Lower lobe of right lung (tissue), 2 donors: ENCODE data around the gene PIK3AP1. TPM values are rescaled to one million over a fixed set of nuclear protein-coding genes. Genes with fewer than 3 reads are reported as not detected.

Source experiments
- ATAC-seq, 2 donors: fragments of 200-7000 bp; cut with Tn5 transposase; one replicate each; pipeline ENCODE4 v1.9.1; 2020 to 2022; ENCODE audit warnings: mild to moderate bottlenecking in 2 of 2, moderate library complexity in 2 of 2
- DNase-seq: peaks from one replicate; pipeline ENCODE4 v3.0.0-alpha.2; 2020
- H3K27ac ChIP-seq: fragments of 200-600 bp; one replicate; pipeline ENCODE4 v1.8.0; 2022
- H3K27me3 ChIP-seq: fragments of 200-600 bp; one replicate; pipeline ENCODE4 v1.8.0; 2022; ENCODE audit warnings: low read depth
- H3K36me3 ChIP-seq: fragments of 200-600 bp; one replicate; pipeline ENCODE4 v1.8.0; 2022; ENCODE audit warnings: mild to moderate bottlenecking
- H3K4me1 ChIP-seq: fragments of 200-600 bp; one replicate; pipeline ENCODE4 v1.8.0; 2022
- H3K4me3 ChIP-seq: fragments of 200-600 bp; one replicate; pipeline ENCODE4 v1.8.0; 2022; ENCODE audit warnings: mild to moderate bottlenecking
- H3K9me3 ChIP-seq: fragments of 200-600 bp; one replicate; pipeline ENCODE4 v1.8.0; 2022
- intact Hi-C: fragments of 100-400 bp; cut with DNase I; formaldehyde crosslinking; loops from one replicate; pipeline ENCODE4 v1.11.0; 2022
- total RNA-seq: library from RNA; stranded (reverse); fragmentation: NEBNext Ultra II Directional; extraction: Animal tissue kit (Norgen Biotek cat#: 25700); gene quantifications from one replicate; pipeline ENCODE4 v1.2.1, GENCODE V29; 2021
- TF ChIP-seq, protein P1 (sequence below): fragments of 200-600 bp; IDR thresholded peaks from one replicate; pipeline ENCODE4 v1.8.0; 2022; ENCODE audit warnings: antibody characterized with exemption, mild to moderate bottlenecking
- donor health status: DM: no; HTN: yes; CAD: no; lungs with severe emphysema.

The PIK3AP1 gene
- total RNA-seq, 1 donor from 2014 or later: 71.6 TPM

DNA sequence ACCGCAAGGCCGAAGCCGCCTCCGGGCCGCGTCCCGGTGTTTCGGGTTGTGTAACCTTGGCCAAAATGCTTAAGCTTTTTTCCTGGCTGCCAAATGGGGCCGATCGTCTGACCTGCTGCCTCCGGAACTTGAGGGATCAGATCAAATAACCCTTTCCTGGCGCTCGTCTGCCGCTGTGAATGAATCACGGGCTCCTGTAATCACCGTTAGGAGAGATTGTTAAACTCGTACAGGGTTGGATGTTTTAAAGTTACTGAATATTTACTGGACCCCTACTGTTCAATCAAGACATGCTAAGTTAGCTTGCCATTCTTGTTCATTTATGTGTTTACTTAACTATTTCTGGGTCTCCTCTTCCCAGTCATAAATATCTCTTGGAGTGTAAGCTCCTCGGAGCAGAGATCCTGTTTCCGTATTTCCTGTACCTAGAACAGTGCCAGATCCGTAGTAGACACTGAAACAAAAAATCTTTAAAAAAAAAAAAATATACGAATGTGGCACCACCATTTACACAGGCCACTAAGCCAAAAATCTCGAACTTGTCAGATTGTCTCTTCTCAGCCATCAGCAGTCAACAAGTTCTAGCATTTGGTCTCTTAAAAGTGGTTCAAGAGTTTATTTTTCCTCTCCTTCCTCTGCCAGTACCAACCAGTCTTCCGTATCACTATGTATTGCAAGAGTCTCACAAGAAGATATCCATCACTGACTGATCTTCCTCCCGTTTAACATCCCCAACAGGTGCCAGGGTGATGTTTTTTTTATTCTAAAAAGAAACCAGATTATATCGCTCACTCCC, 132.9 kb downstream of the PIK3AP1 start:
- peak in 1 of 2 donors; percentile 62 for ATAC-seq
- intact Hi-C loops: no loop called here

DNA sequence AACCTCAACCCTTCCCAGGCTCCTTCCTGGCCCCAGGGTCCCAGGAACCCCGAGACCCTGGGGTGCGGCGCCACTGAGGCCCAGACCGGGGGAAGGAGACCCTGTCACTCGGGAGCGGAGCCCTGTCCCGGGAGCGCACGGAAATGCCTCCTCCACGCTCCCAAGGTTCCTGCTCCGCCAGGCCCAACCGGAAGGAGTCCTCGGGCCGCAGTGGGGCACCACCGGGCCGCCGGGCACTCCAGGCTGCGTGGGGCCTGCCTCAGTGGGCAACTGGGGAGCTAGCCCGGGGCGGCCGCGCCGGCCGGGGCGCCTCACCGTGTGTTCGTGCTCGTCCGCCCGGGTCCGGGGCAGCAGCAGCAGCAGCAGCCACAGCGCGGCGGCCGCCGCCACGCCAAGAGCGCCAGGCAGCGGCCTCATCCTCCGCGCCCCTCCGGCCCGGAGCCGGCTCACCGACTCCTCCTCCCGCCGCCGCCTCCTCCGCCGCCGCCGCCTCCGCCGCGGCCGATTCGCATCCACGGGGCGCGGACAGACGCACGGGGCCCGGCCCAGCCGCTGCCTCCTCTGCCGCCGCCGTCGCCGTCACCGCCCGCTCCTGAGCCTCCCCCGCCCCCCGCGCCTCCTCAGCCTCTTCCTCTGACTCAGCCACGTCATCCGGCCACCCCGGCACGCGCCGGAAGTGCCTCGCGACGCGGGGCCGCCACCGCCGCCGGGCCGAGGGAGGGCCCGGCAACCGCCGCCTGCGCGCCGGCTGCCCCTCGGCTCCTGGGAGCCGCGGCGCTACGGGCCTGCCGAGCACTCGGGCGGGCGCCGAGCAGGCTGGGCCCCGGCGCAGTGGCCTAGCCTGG, 133.7 kb downstream of the PIK3AP1 start, which contains the start of gene TM9SF3:
Gene TM9SF3 (minus strand): TSS at position 594 of the 845 bp plus-strand sequence. CDS start 177 bp downstream, at position 417.
- intact Hi-C loops: no loop called here
- H3K36me3 ChIP-seq: no peaks in the 10 kb centered on the region
- no peaks in the 10 kb centered on the region for H3K9me3 ChIP-seq
- peak within 1 kb of the TSS; percentile 98 for H3K27ac ChIP-seq
- H3K27me3 ChIP-seq: no peaks in the 10 kb centered on the region
- DNase-seq (peak; percentile 97), ATAC-seq (peak; percentile 94 to 96)
- peaks cover 63% of the 10 kb centered on the region for H3K4me1 ChIP-seq
- peak within 1 kb of the TSS; percentile 77 for H3K4me3 ChIP-seq
- TF ChIP-seq, protein P1, sequence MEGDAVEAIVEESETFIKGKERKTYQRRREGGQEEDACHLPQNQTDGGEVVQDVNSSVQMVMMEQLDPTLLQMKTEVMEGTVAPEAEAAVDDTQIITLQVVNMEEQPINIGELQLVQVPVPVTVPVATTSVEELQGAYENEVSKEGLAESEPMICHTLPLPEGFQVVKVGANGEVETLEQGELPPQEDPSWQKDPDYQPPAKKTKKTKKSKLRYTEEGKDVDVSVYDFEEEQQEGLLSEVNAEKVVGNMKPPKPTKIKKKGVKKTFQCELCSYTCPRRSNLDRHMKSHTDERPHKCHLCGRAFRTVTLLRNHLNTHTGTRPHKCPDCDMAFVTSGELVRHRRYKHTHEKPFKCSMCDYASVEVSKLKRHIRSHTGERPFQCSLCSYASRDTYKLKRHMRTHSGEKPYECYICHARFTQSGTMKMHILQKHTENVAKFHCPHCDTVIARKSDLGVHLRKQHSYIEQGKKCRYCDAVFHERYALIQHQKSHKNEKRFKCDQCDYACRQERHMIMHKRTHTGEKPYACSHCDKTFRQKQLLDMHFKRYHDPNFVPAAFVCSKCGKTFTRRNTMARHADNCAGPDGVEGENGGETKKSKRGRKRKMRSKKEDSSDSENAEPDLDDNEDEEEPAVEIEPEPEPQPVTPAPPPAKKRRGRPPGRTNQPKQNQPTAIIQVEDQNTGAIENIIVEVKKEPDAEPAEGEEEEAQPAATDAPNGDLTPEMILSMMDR: no peak

More for the DNA sequence above, 132.9 kb downstream of the PIK3AP1 start:
- H3K4me3 ChIP-seq: peak overlapping the region; percentile 77
- H3K27ac ChIP-seq: peak overlapping the region; percentile 98
- no peaks in the 10 kb centered on the region for H3K9me3 ChIP-seq
- peaks cover 55% of the 10 kb centered on the region for H3K4me1 ChIP-seq
- H3K36me3 ChIP-seq: no peaks in the 10 kb centered on the region
- no peaks in the 10 kb centered on the region for H3K27me3 ChIP-seq
- TF ChIP-seq, protein P1: no peak
- DNase-seq: no peak

DNA sequence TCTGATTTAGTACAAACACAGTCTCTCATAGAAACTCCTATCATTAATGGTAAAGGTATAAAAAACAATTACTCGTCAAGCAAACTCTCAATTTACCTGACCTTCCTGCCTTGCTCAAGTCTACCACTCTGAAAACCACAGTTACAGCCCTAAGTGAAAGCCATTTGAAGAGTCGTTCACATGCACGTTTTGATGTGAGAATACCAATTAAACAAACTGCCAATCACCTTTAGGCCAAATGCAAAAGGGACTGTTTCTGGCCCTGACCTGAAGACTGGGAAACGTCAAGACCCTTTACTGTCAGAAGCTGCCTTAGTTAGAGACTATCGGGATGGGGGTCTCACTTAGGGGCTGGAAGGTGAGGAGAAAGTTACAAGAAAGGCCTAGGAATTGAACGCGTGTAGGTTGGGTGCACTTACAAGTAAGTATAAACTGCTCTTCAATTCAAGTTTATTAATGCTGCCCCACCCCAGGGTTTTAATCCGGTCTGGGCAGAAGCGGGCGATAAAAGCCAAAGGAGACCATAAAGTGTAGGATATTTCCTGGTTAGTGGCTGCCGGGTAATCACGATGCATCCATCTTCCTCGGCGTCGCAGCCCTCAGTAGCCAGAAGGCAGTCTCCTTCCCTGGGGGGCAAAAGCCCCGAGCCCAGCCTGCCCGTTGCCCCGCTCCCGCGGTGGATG, 134.4 kb downstream of the PIK3AP1 start:
- no peak for DNase-seq
- TF ChIP-seq, protein P1: no peak
- no peaks in the 10 kb centered on the region for H3K36me3 ChIP-seq
- peaks cover 70% of the 10 kb centered on the region for H3K4me1 ChIP-seq
- H3K27me3 ChIP-seq: no peaks in the 10 kb centered on the region
- ATAC-seq: peak in 1 of 2 donors; percentile 33
- H3K27ac ChIP-seq: peak overlapping the region; percentile 98
- intact Hi-C loops: no loop called here
- H3K9me3 ChIP-seq: no peaks in the 10 kb centered on the region
- peak overlapping the region; percentile 77 for H3K4me3 ChIP-seq

DNA sequence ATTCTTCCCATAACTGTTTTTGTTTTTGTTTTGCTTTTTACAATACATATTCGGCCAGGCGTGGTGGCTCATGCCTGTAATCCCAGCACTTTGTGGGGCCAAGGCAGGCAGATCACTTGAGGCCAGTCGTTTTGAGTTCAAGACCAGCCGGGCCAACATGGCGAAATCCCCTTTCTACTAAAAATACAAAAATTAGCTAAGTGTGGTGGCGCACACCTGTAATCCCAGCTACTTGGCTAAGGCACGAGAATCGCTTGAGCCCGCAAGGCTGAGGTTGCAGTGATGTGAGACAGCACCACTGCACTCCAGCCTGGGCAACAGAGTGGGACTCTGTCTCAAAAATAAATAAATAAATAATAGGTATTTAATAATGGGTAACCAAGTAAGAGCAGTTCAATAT, 135.8 kb downstream of the PIK3AP1 start:
- H3K27me3 ChIP-seq: no peaks in the 10 kb centered on the region
- H3K4me1 ChIP-seq: peaks cover 78% of the 10 kb centered on the region
- ATAC-seq (no peak), DNase-seq (no peak)
- TF ChIP-seq, protein P1: no peak
- H3K27ac ChIP-seq: no peak overlapping the region
- no peaks in the 10 kb centered on the region for H3K36me3 ChIP-seq
- intact Hi-C loops: no loop called here
- H3K4me3 ChIP-seq: no peak overlapping the region
- no peaks in the 10 kb centered on the region for H3K9me3 ChIP-seq

DNA sequence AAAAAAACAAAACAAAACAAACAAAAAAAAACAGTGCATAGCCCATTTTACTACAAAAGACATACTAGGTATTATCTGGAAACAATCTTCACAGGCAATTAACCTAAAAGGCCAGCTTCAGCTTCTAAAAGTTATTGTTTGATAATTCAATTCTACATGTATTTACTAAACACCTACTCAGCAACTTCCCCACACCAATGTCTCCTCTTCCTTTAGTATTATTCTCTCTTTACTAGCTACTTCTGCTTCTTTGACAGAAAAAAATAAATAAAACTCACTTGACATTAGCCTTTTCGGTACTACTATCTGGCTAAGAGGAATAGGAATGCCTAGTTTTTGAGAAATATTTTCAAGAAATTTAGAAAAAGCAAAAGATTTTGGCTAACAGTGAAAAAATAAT, 136.3 kb downstream of the PIK3AP1 start:
- intact Hi-C loops: no loop called here
- DNase-seq (no peak), ATAC-seq (no peak)
- H3K4me1 ChIP-seq: peaks cover 79% of the 10 kb centered on the region
- H3K36me3 ChIP-seq: no peaks in the 10 kb centered on the region
- TF ChIP-seq, protein P1: no peak
- no peak overlapping the region for H3K4me3 ChIP-seq
- H3K27ac ChIP-seq: no peak overlapping the region
- no peaks in the 10 kb centered on the region for H3K27me3 ChIP-seq
- no peaks in the 10 kb centered on the region for H3K9me3 ChIP-seq
